Activated naive CD4-positive, alpha-beta T cell treated with anti-CD3 and anti-CD28 coated beads, Interleukin-2, amount 50 U/mL, for 72 hours (primary cell): ENCODE results near the gene SALL3. TPM values are rescaled to one million over a fixed set of nuclear protein-coding genes. Genes with fewer than 3 reads are reported as not detected.

Experiments
- ATAC-seq, 2 donors: fragments of 150-1000 bp; cut with Tn5 transposase; 2 replicates each; pipeline ENCODE4 v1.10.0; 2021; ENCODE audit warnings: mild to moderate bottlenecking in 2 of 2, moderate library complexity in 2 of 2
- DNase-seq, 2 donors: peaks; one replicate each; pipeline ENCODE4 v3.0.0; 2021 to 2022; ENCODE audit warnings: low spot score in 2 of 2
- H3K27ac Mint-ChIP-seq, 2 donors: one replicate each; pipeline ENCODE4 v1.8.0; 2022; ENCODE audit warnings: mild to moderate bottlenecking in 2 of 2, mixed read lengths in 2 of 2
- H3K36me3 Mint-ChIP-seq, 2 donors: one replicate each; pipeline ENCODE4 v1.8.0; 2022; ENCODE audit warnings: mixed read lengths in 2 of 2
- H3K9me3 Mint-ChIP-seq, 2 donors: one replicate each; pipeline ENCODE4 v1.8.0; 2022; ENCODE audit warnings: mixed read lengths in 2 of 2
- total RNA-seq, 2 donors: library from RNA; stranded (reverse); gene quantifications; one replicate each; pipeline ENCODE4 v1.2.3, GENCODE V29; 2022

SALL3 gene
- total RNA-seq, 2 donors from 2014 or later, result not detected

- peaks cover 0 to 12% of the 10 kb centered on the region in 2 donors for H3K36me3 Mint-ChIP-seq
- H3K9me3 Mint-ChIP-seq, result no peaks in the 10 kb centered on the region
- DNase-seq, result no peak
- H3K27ac Mint-ChIP-seq, result no peak overlapping the region
- ATAC-seq, result peak in 1 of 2 donors; percentile 9
Observed at GRCh38 chr18:78974115-78974761, 5.4 kb upstream of the SALL3 start.

GRCh38 chr18:78975292-78975691, 4.3 kb upstream of the SALL3 start:
- DNase-seq (no peak), ATAC-seq (no peak)
- Mint-ChIP-seq H3K36me3 (peaks cover 0 to 12% of the 10 kb centered on the region in 2 donors), H3K27ac (no peak overlapping the region), H3K9me3 (no peaks in the 10 kb centered on the region)

- ATAC-seq (no peak), DNase-seq (no peak)
- peaks cover 0 to 12% of the 10 kb centered on the region in 2 donors for H3K36me3 Mint-ChIP-seq
- no peak overlapping the region for H3K27ac Mint-ChIP-seq
- H3K9me3 Mint-ChIP-seq, result no peaks in the 10 kb centered on the region
Observed at GRCh38 chr18:78975699-78976335, 3.8 kb upstream of the SALL3 start.

GRCh38 chr18:78976765-78977636, 2.6 kb upstream of the SALL3 start:
- Mint-ChIP-seq H3K27ac (no peak overlapping the region), H3K36me3 (peaks cover 7 to 19% of the 10 kb centered on the region in 2 donors), H3K9me3 (no peaks in the 10 kb centered on the region)
- no peak for DNase-seq
- ATAC-seq, result no peak

GRCh38 chr18:78977637-78978348, 1.8 kb upstream of the SALL3 start:
- H3K27ac Mint-ChIP-seq, result no peak overlapping the region
- peaks cover 7 to 17% of the 10 kb centered on the region in 2 donors for H3K36me3 Mint-ChIP-seq
- H3K9me3 Mint-ChIP-seq, result no peaks in the 10 kb centered on the region
- DNase-seq (no peak), ATAC-seq (no peak)

- ATAC-seq, result no peak
- DNase-seq, result no peak
- H3K9me3 Mint-ChIP-seq, result no peaks in the 10 kb centered on the region
- H3K27ac Mint-ChIP-seq, result peak overlapping the region in 1 of 2 donors; percentile 73
- peaks cover 7 to 15% of the 10 kb centered on the region in 2 donors for H3K36me3 Mint-ChIP-seq
Observed at GRCh38 chr18:78978349-78979055, 1.1 kb upstream of the SALL3 start.

GRCh38 chr18:78979056-78979729, 425 bp upstream of the SALL3 start:
- H3K36me3 Mint-ChIP-seq, result peaks cover 7 to 15% of the 10 kb centered on the region in 2 donors
- ATAC-seq, result peak in 1 of 2 donors; percentile 16

GRCh38 chr18:78980279-78980771, 707 bp downstream of the SALL3 start:
- Mint-ChIP-seq H3K27ac (no peak overlapping the region), H3K36me3 (peaks cover 7 to 21% of the 10 kb centered on the region in 2 donors), H3K9me3 (no peaks in the 10 kb centered on the region)
- ATAC-seq, result no peak
- DNase-seq, result no peak

More at GRCh38 chr18:78979056-78979729, 425 bp upstream of the SALL3 start:
- DNase-seq, result no peak
- Mint-ChIP-seq H3K27ac (no peak overlapping the region), H3K9me3 (no peaks in the 10 kb centered on the region)

GRCh38 chr18:78980777-78981380, 1.3 kb downstream of the SALL3 start:
- Mint-ChIP-seq H3K36me3 (peaks cover 7 to 21% of the 10 kb centered on the region in 2 donors), H3K9me3 (no peaks in the 10 kb centered on the region), H3K27ac (no peak overlapping the region)
- no peak for DNase-seq
- no peak for ATAC-seq

- DNase-seq (no peak), ATAC-seq (no peak)
- Mint-ChIP-seq H3K9me3 (no peaks in the 10 kb centered on the region), H3K27ac (peak overlapping the region in 1 of 2 donors; percentile 46), H3K36me3 (peaks cover 7 to 21% of the 10 kb centered on the region in 2 donors)
Observed at GRCh38 chr18:78981394-78981831, 1.8 kb downstream of the SALL3 start.

GRCh38 chr18:78981989-78982620, 2.5 kb downstream of the SALL3 start:
- DNase-seq, result no peak
- Mint-ChIP-seq H3K9me3 (no peaks in the 10 kb centered on the region), H3K27ac (peak overlapping the region in 1 of 2 donors; percentile 46), H3K36me3 (peaks cover 7 to 18% of the 10 kb centered on the region in 2 donors)
- no peak for ATAC-seq

GRCh38 chr18:78983512-78983911, 3.9 kb downstream of the SALL3 start:
- Mint-ChIP-seq H3K9me3 (no peaks in the 10 kb centered on the region), H3K27ac (no peak overlapping the region), H3K36me3 (peaks cover 7 to 14% of the 10 kb centered on the region in 2 donors)
- DNase-seq (no peak), ATAC-seq (no peak)

GRCh38 chr18:78984941-78985784, 5.5 kb downstream of the SALL3 start:
- Mint-ChIP-seq H3K9me3 (no peaks in the 10 kb centered on the region), H3K36me3 (peaks cover 7 to 14% of the 10 kb centered on the region in 2 donors), H3K27ac (no peak overlapping the region)
- ATAC-seq (peak in 1 of 2 donors; percentile 81), DNase-seq (no peak)

- ATAC-seq (peak in 1 of 2 donors; percentile 64), DNase-seq (no peak)
- Mint-ChIP-seq H3K36me3 (peaks cover 7 to 14% of the 10 kb centered on the region in 2 donors), H3K9me3 (no peaks in the 10 kb centered on the region), H3K27ac (no peak overlapping the region)
Observed at GRCh38 chr18:78986018-78986481, 6.4 kb downstream of the SALL3 start.
